Measurements from ENCODE around the gene VPS26C. TPM values are rescaled to one million over a fixed set of nuclear protein-coding genes. Genes with fewer than 3 reads are reported as not detected.

VPS26C gene
- total and polyA plus RNA-seq, 2 of the 13 experiments (the other 11 are each of a cell fraction or from before 2014, with no cell fraction given) = 30.3 to 39.7 TPM

GRCh38 chr21:37267269-37268185 lies at the start of gene VPS26C (continued):
- peak; percentile 39; the same call in 1 of the 2 replicates for TF ChIP-seq KMT2A (CRISPR knock-in tag; IDR thresholded peaks at IDR 0.05)
- peak; percentile 61 for TF ChIP-seq DR1 (CRISPR knock-in tag; IDR thresholded peaks at IDR 0.05)
- no peak for TF ChIP-seq ONECUT2 (CRISPR knock-in tag; IDR thresholded peaks at IDR 0.05)
- no peak for TF ChIP-seq E2F2 (CRISPR knock-in tag; IDR thresholded peaks at IDR 0.05; ENCODE audit: borderline replicate concordance)
- peak; percentile 48; the same call in 1 of the 2 replicates for TF ChIP-seq TERF1 (CRISPR knock-in tag; IDR thresholded peaks at IDR 0.05)
- TF ChIP-seq ATF1 (CRISPR knock-in tag; IDR thresholded peaks at IDR 0.05) = 0 out of 2 replicates have a peak, but pooled peaks have one; percentile 35
- TF ChIP-seq SATB2 (CRISPR knock-in tag; IDR thresholded peaks at IDR 0.05) = no peak
- TF ChIP-seq FOXO1 (CRISPR knock-in tag; IDR thresholded peaks at IDR 0.05) = no peak; the same call in none of the 2 replicates
- no peak; the same call in none of the 2 replicates for TF ChIP-seq ZNF709 (CRISPR knock-in tag; IDR thresholded peaks at IDR 0.05)
- TF ChIP-seq ZSCAN21 (CRISPR knock-in tag; IDR thresholded peaks at IDR 0.05; ENCODE audit: borderline replicate concordance) = 0 out of 2 replicates have a peak, but pooled peaks have one; percentile 18
- no peak for TF ChIP-seq GATAD2A (CRISPR knock-in tag; IDR thresholded peaks at IDR 0.05)
- no peak for TF ChIP-seq ZNF432 (CRISPR knock-in tag; IDR thresholded peaks at IDR 0.05; ENCODE audit: borderline replicate concordance)
- TF ChIP-seq ZNF20 (CRISPR knock-in tag; IDR thresholded peaks at IDR 0.05) = no peak; the same call in 1 of the 2 replicates
- TF ChIP-seq BHLHE40 (IDR thresholded peaks at IDR 0.05; ENCODE audit: low read length) = peak; percentile 96
- TF ChIP-seq ZNF567 (CRISPR knock-in tag; IDR thresholded peaks at IDR 0.05; ENCODE audit: borderline replicate concordance) = peak; percentile 40; the same call in 1 of the 2 replicates
- TF ChIP-seq FOXO4 (CRISPR knock-in tag; conservative IDR thresholded peaks at IDR 0.05) = no peak
- TF ChIP-seq ZNF121 (CRISPR knock-in tag; IDR thresholded peaks at IDR 0.05) = no peak; the same call in 1 of the 2 replicates
- TF ChIP-seq CREM (IDR thresholded peaks at IDR 0.05) = peak; percentile 70
- no peak for TF ChIP-seq CREM (CRISPR knock-in tag; IDR thresholded peaks at IDR 0.05)
- TF ChIP-seq NFIB (CRISPR knock-in tag; IDR thresholded peaks at IDR 0.05; ENCODE audit: borderline replicate concordance) = no peak
- no peak for TF ChIP-seq DNMT3B (CRISPR knock-in tag; conservative IDR thresholded peaks at IDR 0.05)
- TF ChIP-seq ARID5B (CRISPR knock-in tag; IDR thresholded peaks at IDR 0.05) = no peak; the same call in 1 of the 2 replicates
- TF ChIP-seq MAFG (CRISPR knock-in tag; IDR thresholded peaks at IDR 0.05) = no peak

All from HepG2 (cell line).